Prostate gland (tissue), 2 donors: ENCODE results near the gene YBX2. TPM values are rescaled to one million over a fixed set of nuclear protein-coding genes. Genes with fewer than 3 reads are reported as not detected.

Experiments used
- DNase-seq: peaks from one replicate; pipeline ENCODE4 v3.0.0-alpha.2; 2019; ENCODE audit warnings: low spot score
- H3K27ac ChIP-seq, 2 donors: fragments of 200-600 bp; sonication (generic); 2 replicates each; pipeline ENCODE4 v1.5.1; 2017 to 2019
- H3K27me3 ChIP-seq: fragments of 200-600 bp; sonication (generic); replicated peaks from 2 replicates; pipeline ENCODE4 v1.5.1; 2019; ENCODE audit not compliant: insufficient read depth
- H3K36me3 ChIP-seq, 2 donors: fragments of 200-600 bp; sonication (generic); 1 replicate in 1 of 2; 2 replicates in 1 of 2; pipeline versions ENCODE4 v1.5.1 to v1.8.1; 2017 to 2019
- H3K4me1 ChIP-seq: fragments of 200-600 bp; sonication (generic); replicated peaks from 2 replicates; pipeline ENCODE4 v1.5.1; 2019
- H3K4me3 ChIP-seq, 2 donors: fragments of 200-600 bp; sonication (generic); 2 replicates each; pipeline ENCODE4 v1.5.1; 2017 to 2019
- H3K9me3 ChIP-seq: fragments of 200-600 bp; sonication (generic); 2 replicates; pipeline ENCODE4 v1.5.1; 2017
- CTCF ChIP-seq, 4 experiments: fragments of 200-600 bp in 2 of 4; fragments of 450-650 bp in 2 of 4; sonication (generic) in 2 of 4; IDR thresholded peaks; 1 replicate in 3 of 4; 2 replicates in 1 of 4; pipeline ENCODE4 v1.5.1; 2016 to 2019; ENCODE audit warnings: antibody characterized with exemption in 4 of 4, mild to moderate bottlenecking in 2 of 4, moderate library complexity in 2 of 4
- POLR2A ChIP-seq: fragments of 450-650 bp; IDR thresholded peaks from one replicate; pipeline ENCODE4 v1.6.1; 2016; ENCODE audit warnings: antibody characterized with exemption, mild to moderate bottlenecking
- POLR2AphosphoS5 ChIP-seq: sonication (generic); formaldehyde crosslinking; IDR thresholded peaks from one replicate; pipeline ENCODE4 v1.6.1; 2017; ENCODE audit warnings: antibody characterized with exemption
- WGBS: methylation state at CpG from one replicate; pipeline ENCODE4 v1.1.5; 2018; 5-methylcytosine and 5-hydroxymethylcytosine counted together
- intact Hi-C: fragments of 100-400 bp; cut with DNase I; formaldehyde crosslinking; loops from one replicate; pipeline ENCODE4 v1.14.2; 2022
- total RNA-seq, 2 donors: library from RNA; depleted of rRNA; stranded (reverse); fragments of >200 nt; gene quantifications; one replicate each; pipeline ENCODE4 v1.1.0, GENCODE V29; 2016

YBX2 gene
- total RNA-seq, 2 donors from 2014 or later = 0.64 to 49.1 TPM

GRCh38 chr17:7323731-7324437, 29.4 kb upstream of the YBX2 start:
- Histone ChIP-seq H3K9me3 (no peaks in the 10 kb centered on the region), H3K27ac (no peak overlapping the region), H3K27me3 (no peaks in the 10 kb centered on the region), H3K4me3 (no peak overlapping the region), H3K4me1 (no peaks in the 10 kb centered on the region), H3K36me3 (peaks cover 11 to 13% of the 10 kb centered on the region in 2 donors)
- TF ChIP-seq CTCF (IDR thresholded peaks at IDR 0.05) = peak; percentile 74 to 78 (median 76)
- no peak for TF ChIP-seq POLR2A
- no peak for TF ChIP-seq POLR2AphosphoS5
- intact Hi-C loops = no loop called here
- WGBS = 62% methylated on average over 39 of the region's 39 CpGs
- peak; percentile 43 for DNase-seq

- TF ChIP-seq POLR2AphosphoS5 (no peak), CTCF (IDR thresholded peaks at IDR 0.05) (no peak), POLR2A (no peak)
- 89% methylated on average over 22 of the region's 22 CpGs for WGBS
- intact Hi-C loops = no loop called here
- Histone ChIP-seq H3K27ac (no peak overlapping the region), H3K4me1 (no peaks in the 10 kb centered on the region), H3K36me3 (peaks cover 11 to 19% of the 10 kb centered on the region in 2 donors), H3K27me3 (no peaks in the 10 kb centered on the region), H3K4me3 (no peak overlapping the region), H3K9me3 (no peaks in the 10 kb centered on the region)
- DNase-seq = no peak
These were observed 28.2 kb upstream of the YBX2 start for GRCh38 chr17:7322520-7323194.

- WGBS = 91% methylated on average over 15 of the region's 15 CpGs
- Histone ChIP-seq H3K4me3 (no peak overlapping the region), H3K9me3 (no peaks in the 10 kb centered on the region), H3K4me1 (no peaks in the 10 kb centered on the region), H3K27me3 (no peaks in the 10 kb centered on the region), H3K27ac (no peak overlapping the region), H3K36me3 (peaks cover 11 to 24% of the 10 kb centered on the region in 2 donors)
- no peak for TF ChIP-seq POLR2A
- no peak for DNase-seq
- intact Hi-C loops = no loop called here
These were observed 27.0 kb upstream of the YBX2 start for GRCh38 chr17:7321466-7321865.

DNA sequence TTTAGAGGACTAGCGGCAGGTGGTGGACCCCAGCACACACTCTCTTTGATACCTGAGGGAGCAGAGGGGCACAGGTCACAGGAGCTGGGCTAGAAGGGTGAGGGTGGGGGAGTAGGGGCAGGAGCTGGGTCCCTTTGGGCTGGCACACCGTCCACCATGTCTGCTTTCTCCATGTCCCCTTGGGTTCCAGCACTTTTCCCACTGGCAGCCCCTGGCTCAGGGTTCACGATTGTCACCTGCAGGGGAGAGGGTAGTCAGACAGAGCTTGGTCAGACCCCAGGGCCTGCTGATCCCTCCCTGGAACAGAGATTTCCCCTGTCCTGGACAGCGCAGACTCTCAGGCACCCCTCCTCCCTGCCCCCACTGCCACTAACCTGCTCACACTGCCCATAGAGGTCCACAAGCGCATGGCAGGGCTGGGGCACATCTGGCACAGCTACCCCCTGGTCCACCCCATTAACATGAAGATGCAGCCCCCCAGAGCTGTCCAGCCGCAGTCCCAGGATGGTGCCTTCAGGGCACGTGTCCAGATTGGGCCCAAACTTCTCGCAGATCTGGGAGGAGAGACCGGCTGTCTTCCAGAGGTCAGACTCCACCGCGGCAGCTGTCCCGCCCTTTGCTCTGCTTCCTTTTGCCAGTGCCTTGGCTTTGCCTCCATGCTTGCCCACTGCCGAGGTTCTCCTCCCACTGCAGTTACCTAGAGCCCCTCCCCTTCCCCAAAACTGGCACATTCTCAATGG, 23.9 kb upstream of the YBX2 start:
- DNase-seq = no peak
- no peak for TF ChIP-seq POLR2AphosphoS5
- TF ChIP-seq CTCF (IDR thresholded peaks at IDR 0.05) = no peak
- TF ChIP-seq POLR2A = no peak
- H3K4me1 ChIP-seq = peaks cover 8% of the 10 kb centered on the region
- WGBS = 92% methylated on average over 13 of the region's 13 CpGs
- no peaks in the 10 kb centered on the region for H3K27me3 ChIP-seq
- intact Hi-C loops = no loop called here
- H3K27ac ChIP-seq = no peak overlapping the region
- no peak overlapping the region for H3K4me3 ChIP-seq
- H3K36me3 ChIP-seq = peaks cover 11 to 24% of the 10 kb centered on the region in 2 donors
- no peaks in the 10 kb centered on the region for H3K9me3 ChIP-seq

GRCh38 chr17:7317161-7317803, 22.8 kb upstream of the YBX2 start:
- peaks cover 14 to 30% of the 10 kb centered on the region in 2 donors for H3K36me3 ChIP-seq
- no peak for DNase-seq
- intact Hi-C loops = no loop called here
- no peaks in the 10 kb centered on the region for H3K9me3 ChIP-seq
- WGBS = 88% methylated on average over 16 of the region's 16 CpGs
- no peak overlapping the region for H3K27ac ChIP-seq
- H3K4me3 ChIP-seq = no peak overlapping the region
- H3K27me3 ChIP-seq = no peaks in the 10 kb centered on the region
- H3K4me1 ChIP-seq = peaks cover 8% of the 10 kb centered on the region
- TF ChIP-seq POLR2A = no peak
- no peak for TF ChIP-seq POLR2AphosphoS5
- no peak for TF ChIP-seq CTCF (IDR thresholded peaks at IDR 0.05)
